Breast epithelium (tissue), 3 donors: ENCODE data around the gene KIF4B.

Source experiments
- POLR2A ChIP-seq: fragments of 450-650 bp; IDR thresholded peaks from one replicate; pipeline ENCODE4 v1.6.1; 2016; ENCODE audit warnings: antibody characterized with exemption, mild to moderate bottlenecking, moderate library complexity
- POLR2AphosphoS5 ChIP-seq, 3 donors: sonication (generic); formaldehyde crosslinking; IDR thresholded peaks; one replicate each; pipeline ENCODE4 v1.6.1; 2017; ENCODE audit warnings: antibody characterized with exemption in 3 of 3
- TF ChIP-seq, protein P1 (sequence below), 3 donors: fragments of 450-650 bp; IDR thresholded peaks; one replicate each; pipeline ENCODE4 v1.5.1; 2016 to 2017; ENCODE audit warnings: antibody characterized with exemption in 3 of 3, mild to moderate bottlenecking in 3 of 3, moderate library complexity in 3 of 3

GRCh38 chr5:154967421-154968024 is 46.0 kb upstream of the KIF4B start:
- TF ChIP-seq, protein P1, sequence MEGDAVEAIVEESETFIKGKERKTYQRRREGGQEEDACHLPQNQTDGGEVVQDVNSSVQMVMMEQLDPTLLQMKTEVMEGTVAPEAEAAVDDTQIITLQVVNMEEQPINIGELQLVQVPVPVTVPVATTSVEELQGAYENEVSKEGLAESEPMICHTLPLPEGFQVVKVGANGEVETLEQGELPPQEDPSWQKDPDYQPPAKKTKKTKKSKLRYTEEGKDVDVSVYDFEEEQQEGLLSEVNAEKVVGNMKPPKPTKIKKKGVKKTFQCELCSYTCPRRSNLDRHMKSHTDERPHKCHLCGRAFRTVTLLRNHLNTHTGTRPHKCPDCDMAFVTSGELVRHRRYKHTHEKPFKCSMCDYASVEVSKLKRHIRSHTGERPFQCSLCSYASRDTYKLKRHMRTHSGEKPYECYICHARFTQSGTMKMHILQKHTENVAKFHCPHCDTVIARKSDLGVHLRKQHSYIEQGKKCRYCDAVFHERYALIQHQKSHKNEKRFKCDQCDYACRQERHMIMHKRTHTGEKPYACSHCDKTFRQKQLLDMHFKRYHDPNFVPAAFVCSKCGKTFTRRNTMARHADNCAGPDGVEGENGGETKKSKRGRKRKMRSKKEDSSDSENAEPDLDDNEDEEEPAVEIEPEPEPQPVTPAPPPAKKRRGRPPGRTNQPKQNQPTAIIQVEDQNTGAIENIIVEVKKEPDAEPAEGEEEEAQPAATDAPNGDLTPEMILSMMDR (IDR thresholded peaks at IDR 0.05), result no peak
- TF ChIP-seq POLR2AphosphoS5 (IDR thresholded peaks at IDR 0.05) (no peak), POLR2A (no peak)
